Mammary epithelial cell (primary cell): ENCODE results near the gene RPLP2.

ENCODE experiments used
- CTCF ChIP-seq, 2 donors: IDR thresholded peaks in 1 of 2; conservative IDR thresholded peaks in 1 of 2; 2 replicates each; pipeline ENCODE4 v1.5.1; 2011 to 2012; ENCODE audit warnings: inconsistent platforms in 2 of 2, low read length in 2 of 2, mild to moderate bottlenecking in 2 of 2, control low read depth in 1 of 2, low read depth in 1 of 2; ENCODE audit not compliant: insufficient read depth in 1 of 2; ENCODE audit errors: extremely low read depth in 1 of 2
- EZH2 ChIP-seq: IDR thresholded peaks from 2 replicates; pipeline ENCODE4 v1.6.1; 2012; ENCODE audit warnings: low read length, inconsistent platforms, borderline replicate concordance

DNA sequence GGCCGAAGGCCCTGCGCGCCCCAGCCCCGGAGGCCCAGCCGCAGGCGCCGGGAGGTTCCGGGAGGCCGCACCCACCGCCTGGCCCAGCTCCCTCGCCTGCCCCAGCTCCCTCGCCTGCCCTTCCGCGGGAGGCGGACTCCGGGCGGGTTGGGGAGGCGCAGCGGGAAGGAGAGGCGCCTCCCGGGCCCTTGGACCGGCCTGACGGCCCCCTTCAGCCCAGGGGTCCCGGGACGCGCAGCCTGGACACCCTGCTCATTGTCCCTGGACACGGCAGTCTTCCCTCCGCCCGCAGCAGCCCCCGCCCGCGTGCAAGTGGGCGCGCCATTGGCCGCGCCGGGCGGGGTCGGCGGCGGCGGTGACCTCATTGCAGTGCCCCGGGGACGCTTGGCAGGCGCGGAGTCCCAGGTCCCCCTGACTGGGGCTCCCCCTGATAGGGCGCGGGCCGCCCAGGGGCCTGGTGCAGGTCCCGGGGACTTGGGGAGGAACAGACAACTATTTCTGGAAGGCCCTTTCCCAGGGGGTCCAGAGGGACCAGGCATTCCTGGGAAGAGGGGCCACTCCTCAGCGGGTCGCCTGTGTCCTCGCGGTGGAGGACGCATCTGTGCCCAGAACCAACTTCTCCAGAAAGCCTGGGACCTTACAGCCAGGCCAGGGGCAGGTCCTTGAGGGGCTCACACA is 23.5 kb downstream of the RPLP2 start:
- no peak for TF ChIP-seq EZH2
- TF ChIP-seq CTCF (conservative IDR thresholded peaks at IDR 0.05 in 1 of 2, IDR thresholded peaks at IDR 0.05 in 1 of 2; ENCODE audit: extremely low read depth in 1 of 2, insufficient read depth in 1 of 2, low read depth in 1 of 2, low read length in 2 of 2), result no peak
